OCI-LY7 (cell line): ENCODE measurements around the gene RBM4. TPM values are rescaled to one million over a fixed set of nuclear protein-coding genes. Genes with fewer than 3 reads are reported as not detected.

Source experiments
- BruUV-seq: library from RNA; stranded (reverse); fragments of 400-500 nt; replicated peaks from 2 replicates; lab custom pipeline; 2021; lab: Mats Ljungman, UMichigan
- CTCF ChIA-PET: fragments of 300-600 bp; sonication (Branson Sonifier 250); formaldehyde crosslinking; loops from one replicate; lab custom pipeline; 2022; ENCODE audit warnings: antibody characterized with exemption; ENCODE audit not compliant: unreplicated experiment; lab: Charles Lee
- POLR2A ChIA-PET: fragments of 300-600 bp; sonication (Branson Sonifier 250); formaldehyde crosslinking; loops from one replicate; lab custom pipeline; 2022; ENCODE audit warnings: antibody characterized with exemption; lab: Charles Lee
- DNase-seq: peaks from one replicate; pipeline ENCODE4 v3.0.0-alpha.2; 2015; ENCODE audit warnings: low spot score
- H2AFZ ChIP-seq: fragments of 200-600 bp; sonication (generic), shearing (Covaris generic); 2 replicates; pipeline ENCODE4 v1.6.1; 2014; ENCODE audit warnings: mild to moderate bottlenecking, antibody characterized with exemption, low read length, moderate library complexity
- H3K27ac ChIP-seq: fragments of 200-600 bp; sonication (generic); 2 replicates; pipeline ENCODE4 v1.5.1; 2014; ENCODE audit warnings: mixed run types, low read depth, mild to moderate bottlenecking, moderate library complexity, low read length, inconsistent platforms; ENCODE audit not compliant: poor library complexity, severe bottlenecking
- H3K36me3 ChIP-seq: fragments of 200-600 bp; sonication (generic); 2 replicates; pipeline ENCODE4 v1.6.1; 2014; ENCODE audit warnings: mild to moderate bottlenecking, antibody characterized with exemption, low read length, moderate library complexity, mixed read lengths; ENCODE audit not compliant: insufficient read depth
- H3K4me1 ChIP-seq: fragments of 200-600 bp; sonication (generic); 2 replicates; pipeline ENCODE4 v1.5.1; 2014; ENCODE audit warnings: mild to moderate bottlenecking, low read length; ENCODE audit not compliant: insufficient read depth, poor library complexity, severe bottlenecking
- H3K4me2 ChIP-seq: fragments of 200-600 bp; sonication (generic); 2 replicates; pipeline ENCODE4 v1.6.1; 2014; ENCODE audit warnings: mild to moderate bottlenecking, low read length
- H3K4me3 ChIP-seq: fragments of 200-600 bp; sonication (generic); 2 replicates; pipeline ENCODE4 v1.5.1; 2014; ENCODE audit warnings: mild to moderate bottlenecking, low read depth, low read length; ENCODE audit not compliant: poor library complexity, severe bottlenecking
- H3K79me2 ChIP-seq: fragments of 200-600 bp; sonication (generic); 2 replicates; pipeline ENCODE4 v1.6.1; 2016; ENCODE audit warnings: low read depth, mild to moderate bottlenecking, low read length, moderate library complexity, mixed read lengths; ENCODE audit not compliant: insufficient read depth
- H3K9me2 ChIP-seq: fragments of 200-600 bp; sonication (generic); 2 replicates; pipeline ENCODE4 v1.6.1; 2016; ENCODE audit warnings: mild to moderate bottlenecking, low read length, mixed read lengths; ENCODE audit not compliant: insufficient read depth
- H3K9me3 ChIP-seq: fragments of 200-600 bp; sonication (generic); 2 replicates; pipeline ENCODE4 v1.6.1; 2014; ENCODE audit warnings: mild to moderate bottlenecking, mixed run types, low read length, mixed read lengths
- H4K20me1 ChIP-seq: fragments of 200-600 bp; sonication (generic); 2 replicates; pipeline ENCODE4 v1.6.1; 2014; ENCODE audit warnings: mild to moderate bottlenecking, antibody characterized with exemption, low read length, moderate library complexity, mixed read lengths; ENCODE audit not compliant: insufficient read depth
- CTCF ChIP-seq: fragments of 200-600 bp; sonication (generic); conservative IDR thresholded peaks from 2 replicates; pipeline ENCODE4 v1.5.1; 2014; ENCODE audit warnings: mild to moderate bottlenecking, antibody characterized with exemption, low read length, moderate library complexity, mixed read lengths
- EZH2phosphoT487 ChIP-seq: fragments of 200-600 bp; sonication (generic); IDR thresholded peaks from 2 replicates; pipeline ENCODE4 v1.6.1; 2018; ENCODE audit warnings: low read depth, borderline replicate concordance, mild to moderate bottlenecking, mixed run types, antibody characterized with exemption, low read length, moderate library complexity, mixed read lengths
- intact Hi-C: fragments of 100-400 bp; cut with micrococcal nuclease; formaldehyde crosslinking; loops from one replicate; pipeline ENCODE4 v1.10.0; 2022; ENCODE audit not compliant: unreplicated experiment
- total RNA-seq, 2 experiments: library from RNA; depleted of rRNA in 1 of 2; stranded (reverse); fragments of >200 nt in 1 of 2; shearing (Covaris generic) in 1 of 2; gene quantifications; 2 replicates each; pipeline ENCODE4 v1.2.3, GENCODE V29; 2014 to 2022

RBM4 gene
- total RNA-seq, 2 experiments from 2014 or later, result 66.0 to 139 TPM

- Histone ChIP-seq H3K4me3 (peak within 1 kb of the TSS; percentile 73), H3K4me2 (peak within 1 kb of the TSS; percentile 95), H3K36me3 (no peaks in the 10 kb centered on the region), H3K9me3 (no peaks in the 10 kb centered on the region), H2AFZ (peak within 1 kb of the TSS; percentile 68), H3K79me2 (peaks cover 5% of the 10 kb centered on the region; the same call in 1 of the 2 replicates), H4K20me1 (no peaks in the 10 kb centered on the region), H3K4me1 (peaks cover 29% of the 10 kb centered on the region), H3K27ac (no peak within 1 kb of the TSS), H3K9me2 (no peaks in the 10 kb centered on the region)
- TF ChIP-seq EZH2phosphoT487 (no peak), CTCF (peak; percentile 71)
- intact Hi-C loops, result loop anchor here (2.0 to 5.0 kb wide), 2 partner anchors 24 to 85 kb away; partner anchors contain the start of genes RBM14 and RBM4B
- ChIA-PET CTCF (interaction anchor here (1.1 to 1.4 kb wide), 2 partner anchors 17 to 86 kb away, joined by 3 to 4 read pairs; no protein-coding TSS in a partner anchor), POLR2A (interaction anchor here (0.6 to 0.7 kb wide), 3 partner anchors 19 to 45 kb away, joined by 3 to 4 read pairs (median 3); partner anchors contain the start of gene RBM14)
- BruUV-seq, result no TSS peak
- DNase-seq, result peak; percentile 97
These were observed 45.8 kb upstream of the RBM4 start, which contains the start of the genes CCDC87 and CCS for GRCh38 chr11:66592457-66593302. Gene CCDC87 (minus strand): TSS chr11:66593063. CDS start chr11:66593015, 48 bp downstream. Gene CCS (plus strand): TSS chr11:66593185. CDS start chr11:66593262, 77 bp downstream.

GRCh38 chr11:66593303-66593635 is 45.2 kb upstream of the RBM4 start:
- BruUV-seq, result TSS peak; percentile 81
- H3K9me2 ChIP-seq, result no peaks in the 10 kb centered on the region
- peak overlapping the region; percentile 73 for H3K4me3 ChIP-seq
- no peaks in the 10 kb centered on the region for H3K9me3 ChIP-seq
- no peaks in the 10 kb centered on the region for H3K36me3 ChIP-seq
- H3K4me1 ChIP-seq, result peaks cover 29% of the 10 kb centered on the region
- H2AFZ ChIP-seq, result peak overlapping the region; percentile 68; the same call in 1 of the 2 replicates
- CTCF ChIA-PET, result interaction anchor here (0.9 to 1.4 kb wide), 3 partner anchors 17 to 85 kb away, joined by 3 to 6 read pairs (median 4); no protein-coding TSS in a partner anchor
- H3K4me2 ChIP-seq, result peak overlapping the region; percentile 95
- no peak for TF ChIP-seq CTCF
- TF ChIP-seq EZH2phosphoT487, result no peak
- peaks cover 5% of the 10 kb centered on the region; the same call in 1 of the 2 replicates for H3K79me2 ChIP-seq
- no peak for DNase-seq
- H3K27ac ChIP-seq, result no peak overlapping the region
- intact Hi-C loops, result loop anchor here (2.0 to 5.0 kb wide), 2 partner anchors 24 to 84 kb away; partner anchors contain the start of genes RBM14 and RBM4B
- POLR2A ChIA-PET, result no interaction called here
- no peaks in the 10 kb centered on the region for H4K20me1 ChIP-seq
